ENCODE results near the gene ARHGAP32.

DNA sequence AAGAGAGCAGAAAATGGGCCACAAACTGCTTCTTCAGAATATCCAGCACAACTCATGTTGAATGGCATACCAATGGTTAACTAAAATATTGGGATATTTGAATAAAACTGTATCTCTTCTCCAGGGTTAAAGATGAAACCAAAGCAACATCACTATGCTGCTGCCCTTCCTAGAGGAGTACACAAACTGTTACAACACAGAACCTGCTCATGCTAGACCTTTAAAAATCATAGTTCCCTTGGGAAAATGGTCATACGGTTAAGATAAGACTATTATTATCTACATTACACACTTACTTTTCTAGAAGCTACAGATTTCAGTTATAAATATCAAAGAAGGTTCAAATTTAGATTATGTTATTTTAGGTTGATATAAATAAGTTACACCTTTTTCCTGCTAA is 170.8 kb downstream of the ARHGAP32 start:
- TF ChIP-seq, protein P1, sequence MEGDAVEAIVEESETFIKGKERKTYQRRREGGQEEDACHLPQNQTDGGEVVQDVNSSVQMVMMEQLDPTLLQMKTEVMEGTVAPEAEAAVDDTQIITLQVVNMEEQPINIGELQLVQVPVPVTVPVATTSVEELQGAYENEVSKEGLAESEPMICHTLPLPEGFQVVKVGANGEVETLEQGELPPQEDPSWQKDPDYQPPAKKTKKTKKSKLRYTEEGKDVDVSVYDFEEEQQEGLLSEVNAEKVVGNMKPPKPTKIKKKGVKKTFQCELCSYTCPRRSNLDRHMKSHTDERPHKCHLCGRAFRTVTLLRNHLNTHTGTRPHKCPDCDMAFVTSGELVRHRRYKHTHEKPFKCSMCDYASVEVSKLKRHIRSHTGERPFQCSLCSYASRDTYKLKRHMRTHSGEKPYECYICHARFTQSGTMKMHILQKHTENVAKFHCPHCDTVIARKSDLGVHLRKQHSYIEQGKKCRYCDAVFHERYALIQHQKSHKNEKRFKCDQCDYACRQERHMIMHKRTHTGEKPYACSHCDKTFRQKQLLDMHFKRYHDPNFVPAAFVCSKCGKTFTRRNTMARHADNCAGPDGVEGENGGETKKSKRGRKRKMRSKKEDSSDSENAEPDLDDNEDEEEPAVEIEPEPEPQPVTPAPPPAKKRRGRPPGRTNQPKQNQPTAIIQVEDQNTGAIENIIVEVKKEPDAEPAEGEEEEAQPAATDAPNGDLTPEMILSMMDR (conservative IDR thresholded peaks at IDR 0.05; ENCODE audit: low read length), result no peak
- TF ChIP-seq EZH2phosphoT487 (IDR thresholded peaks at IDR 0.05; ENCODE audit: borderline replicate concordance, low read depth, low read length), result no peak
